ENCODE data around the gene LRRK1. TPM values are rescaled to one million over a fixed set of nuclear protein-coding genes. Genes with fewer than 3 reads are reported as not detected.

Gene LRRK1
- total RNA-seq, 1 donor from 2014 or later = 4.8 TPM

GRCh38 chr15:100968050-100968966, 49.2 kb downstream of the LRRK1 start:
- no peak for DNase-seq (ENCODE audit: low read depth in 2 of 2)

- peak in 1 of 2 donors; percentile 12 for DNase-seq (ENCODE audit: low read depth in 2 of 2)
Observed at GRCh38 chr15:100972975-100973350, 53.8 kb downstream of the LRRK1 start.

GRCh38 chr15:100973351-100974111, 54.4 kb downstream of the LRRK1 start:
- peak; percentile 15 to 40 for DNase-seq (ENCODE audit: low read depth in 2 of 2)

- no peak for DNase-seq (ENCODE audit: low read depth in 2 of 2)
Observed at GRCh38 chr15:100975043-100975442, 55.9 kb downstream of the LRRK1 start.

- DNase-seq (ENCODE audit: low read depth in 2 of 2) = no peak
Observed at GRCh38 chr15:100980410-100981046, 61.4 kb downstream of the LRRK1 start.

- no peak for DNase-seq (ENCODE audit: low read depth in 2 of 2)
Observed at GRCh38 chr15:100981086-100981485, 61.9 kb downstream of the LRRK1 start.

GRCh38 chr15:100983221-100983620, 64.1 kb downstream of the LRRK1 start:
- no peak for DNase-seq (ENCODE audit: low read depth in 2 of 2)

- no peak for DNase-seq (ENCODE audit: low read depth in 2 of 2)
Observed at GRCh38 chr15:100985401-100985800, 66.2 kb downstream of the LRRK1 start.

GRCh38 chr15:100986158-100986896, 67.2 kb downstream of the LRRK1 start:
- no peak for DNase-seq (ENCODE audit: low read depth in 2 of 2)

GRCh38 chr15:100987143-100987542, 68.0 kb downstream of the LRRK1 start:
- DNase-seq (ENCODE audit: low read depth in 2 of 2) = peak in 1 of 2 donors; percentile 23

GRCh38 chr15:100988297-100988696, 69.1 kb downstream of the LRRK1 start:
- no peak for DNase-seq (ENCODE audit: low read depth in 2 of 2)

GRCh38 chr15:100988857-100989256, 69.7 kb downstream of the LRRK1 start:
- DNase-seq (ENCODE audit: low read depth in 2 of 2) = no peak

- DNase-seq (ENCODE audit: low read depth in 2 of 2) = no peak
Observed at GRCh38 chr15:100994597-100995446, 75.7 kb downstream of the LRRK1 start.

GRCh38 chr15:100995471-100996430, 76.6 kb downstream of the LRRK1 start:
- peak in 1 of 2 donors; percentile 16 for DNase-seq (ENCODE audit: low read depth in 2 of 2)

- no peak for DNase-seq (ENCODE audit: low read depth in 2 of 2)
Observed at GRCh38 chr15:100997442-100997841, 78.3 kb downstream of the LRRK1 start.

GRCh38 chr15:100998630-100999029, 79.5 kb downstream of the LRRK1 start:
- DNase-seq (ENCODE audit: low read depth in 2 of 2) = no peak

- no peak for DNase-seq (ENCODE audit: low read depth in 2 of 2)
Observed at GRCh38 chr15:100999369-100999768, 80.2 kb downstream of the LRRK1 start.

- DNase-seq (ENCODE audit: low read depth in 2 of 2) = no peak
Observed at GRCh38 chr15:101000271-101000681, 81.1 kb downstream of the LRRK1 start.

GRCh38 chr15:101001056-101001455, 81.9 kb downstream of the LRRK1 start:
- DNase-seq (ENCODE audit: low read depth in 2 of 2) = no peak

Data from lung microvascular endothelial cell (primary cell).